Eye (tissue), 1 donor: ENCODE data around the gene GRWD1.

Experiments used
- DNase-seq: peaks from one replicate; pipeline ENCODE4 v3.0.0-alpha.2; 2015

The GRWD1 gene

DNA sequence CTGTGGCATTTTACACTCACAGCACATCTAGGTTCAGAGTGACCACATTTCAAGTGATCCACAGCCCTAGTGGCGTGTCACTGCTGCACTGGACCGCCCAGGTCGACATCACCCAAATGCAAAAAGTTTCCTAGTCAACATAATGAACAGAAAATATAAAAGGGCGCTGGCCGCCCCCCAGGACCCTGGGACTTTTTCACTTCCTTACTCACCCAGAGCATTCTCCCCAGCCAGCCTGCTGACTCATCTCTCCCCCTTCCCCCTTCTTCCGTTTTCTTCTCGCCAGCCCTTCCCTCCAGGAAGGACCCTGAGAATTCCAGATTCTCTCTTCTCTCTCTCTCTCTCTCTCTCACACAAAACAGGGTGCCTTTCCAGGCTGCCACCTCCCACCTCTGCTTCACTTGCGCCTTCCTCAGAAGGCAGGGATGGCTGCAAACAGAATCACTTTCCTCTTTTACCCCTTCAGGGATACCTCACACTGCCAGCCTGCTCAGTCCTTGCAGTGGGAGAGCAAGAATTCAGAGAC lies 21.0 kb upstream of the GRWD1 start:
- no peak for DNase-seq

DNA sequence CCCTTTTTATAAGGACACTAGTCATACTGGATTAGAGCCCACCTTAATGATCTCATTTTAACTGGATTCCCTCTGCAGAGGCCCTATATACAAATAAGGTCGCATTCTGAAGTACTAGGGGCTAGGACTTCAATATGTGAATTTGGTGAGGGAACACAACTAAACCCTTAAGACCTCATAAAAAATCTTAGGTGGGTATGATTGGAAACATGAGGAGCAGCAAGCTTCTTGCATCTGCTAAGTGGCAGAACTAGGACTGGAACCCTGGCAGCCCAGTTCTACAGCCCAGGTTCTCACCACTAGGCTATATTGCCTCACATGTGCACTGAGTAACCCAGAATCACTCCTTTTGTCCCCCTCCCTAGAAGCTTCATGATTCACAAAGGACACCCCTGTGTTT lies 17.1 kb upstream of the GRWD1 start:
- DNase-seq = no peak

DNA sequence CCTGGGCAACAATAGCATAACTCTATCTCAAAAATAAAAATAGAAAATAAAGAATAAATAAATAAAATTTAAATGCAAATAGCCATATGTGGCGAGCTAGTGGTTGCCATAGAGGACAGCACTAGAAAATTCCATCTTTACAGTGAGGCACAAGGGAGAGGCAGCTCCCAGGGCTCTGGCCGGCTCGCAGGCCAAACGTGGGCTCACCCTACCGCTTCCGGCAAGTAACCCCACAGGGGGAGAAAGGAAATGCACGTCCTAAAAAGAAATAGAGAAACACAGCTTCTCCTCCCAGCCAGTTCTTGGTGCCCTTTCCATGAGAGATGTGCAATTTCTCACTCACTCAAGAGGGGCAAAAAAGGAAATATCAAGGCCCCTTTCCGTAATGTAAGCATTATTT lies 12.4 kb upstream of the GRWD1 start:
- no peak for DNase-seq

DNA sequence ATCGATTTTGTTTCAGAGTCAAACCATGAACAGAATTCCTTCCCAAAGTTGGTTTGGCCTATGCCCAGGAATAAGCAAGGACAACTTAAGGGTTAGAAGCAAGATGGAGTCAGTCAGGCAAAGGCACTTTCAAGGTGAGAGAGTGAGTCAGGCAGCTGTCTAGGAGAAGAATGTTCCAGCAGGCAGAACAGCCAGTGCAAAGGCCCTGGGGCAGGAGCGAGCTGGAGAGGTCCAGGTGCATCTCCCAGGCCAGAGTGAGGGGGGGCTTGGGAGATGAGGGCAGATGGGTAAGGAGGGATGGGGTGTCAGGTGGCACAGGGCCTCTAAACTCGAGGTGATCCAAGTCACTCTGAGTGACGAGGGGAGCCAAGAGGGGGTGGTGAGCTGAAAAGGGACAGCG lies 9.2 kb upstream of the GRWD1 start:
- no peak for DNase-seq

DNA sequence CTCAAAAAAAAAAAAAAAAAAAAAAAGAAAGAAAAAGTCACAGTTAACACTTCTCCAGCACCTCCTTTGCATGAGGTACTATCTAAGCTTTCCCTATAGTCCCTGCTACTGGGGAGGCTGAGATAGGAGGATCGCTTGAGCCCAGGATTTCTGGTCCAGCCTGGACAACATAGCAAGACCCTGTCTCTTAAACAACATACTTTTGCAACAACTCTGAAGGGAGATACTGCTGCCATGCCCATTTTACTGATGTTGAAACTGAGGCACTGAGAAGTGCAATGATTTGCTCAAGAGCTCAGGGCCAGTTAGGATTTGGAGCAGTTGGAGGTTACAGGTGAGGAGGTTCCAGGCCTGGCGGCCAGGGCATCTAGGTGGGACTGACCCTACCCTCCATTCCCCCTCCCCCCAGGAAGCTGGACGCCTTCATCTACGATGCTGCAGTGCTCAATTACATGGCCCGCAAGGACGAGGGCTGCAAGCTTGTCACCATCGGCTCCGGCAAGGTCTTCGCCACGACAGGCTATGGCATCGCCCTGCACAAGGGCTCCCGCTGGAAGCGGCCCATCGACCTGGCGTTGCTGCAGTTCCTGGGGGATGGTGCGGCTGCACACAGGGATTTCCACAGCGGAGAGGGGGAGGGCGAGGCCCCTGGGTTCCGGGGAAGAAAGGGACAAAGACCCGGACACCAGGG lies 4.3 kb upstream of the GRWD1 start:
- no peak for DNase-seq

DNA sequence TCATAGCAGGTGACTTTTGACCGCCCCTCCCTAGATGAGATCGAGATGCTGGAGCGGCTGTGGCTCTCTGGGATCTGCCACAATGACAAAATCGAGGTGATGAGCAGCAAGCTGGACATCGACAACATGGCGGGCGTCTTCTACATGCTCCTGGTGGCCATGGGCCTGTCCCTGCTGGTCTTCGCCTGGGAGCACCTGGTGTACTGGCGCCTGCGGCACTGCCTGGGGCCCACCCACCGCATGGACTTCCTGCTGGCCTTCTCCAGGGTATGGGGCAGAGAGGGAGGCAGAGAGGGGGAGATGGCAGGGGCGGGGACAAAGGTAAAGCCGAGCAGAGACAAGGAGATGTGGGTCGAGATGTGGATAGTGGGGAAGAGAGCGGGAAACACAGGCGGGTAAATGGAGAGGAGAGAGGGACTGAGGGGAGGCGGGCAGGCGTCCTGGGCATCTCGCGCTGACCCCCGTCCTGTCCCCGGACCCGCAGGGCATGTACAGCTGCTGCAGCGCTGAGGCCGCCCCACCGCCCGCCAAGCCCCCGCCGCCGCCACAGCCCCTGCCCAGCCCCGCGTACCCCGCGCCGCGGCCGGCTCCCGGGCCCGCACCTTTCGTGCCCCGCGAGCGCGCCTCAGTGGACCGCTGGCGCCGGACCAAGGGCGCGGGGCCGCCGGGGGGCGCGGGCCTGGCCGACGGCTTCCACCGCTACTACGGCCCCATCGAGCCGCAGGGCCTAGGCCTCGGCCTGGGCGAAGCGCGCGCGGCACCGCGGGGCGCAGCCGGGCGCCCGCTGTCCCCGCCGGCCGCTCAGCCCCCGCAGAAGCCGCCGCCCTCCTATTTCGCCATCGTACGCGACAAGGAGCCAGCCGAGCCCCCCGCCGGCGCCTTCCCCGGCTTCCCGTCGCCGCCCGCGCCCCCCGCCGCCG lies 3.4 kb upstream of the GRWD1 start:
- peak; percentile 13 for DNase-seq

DNA sequence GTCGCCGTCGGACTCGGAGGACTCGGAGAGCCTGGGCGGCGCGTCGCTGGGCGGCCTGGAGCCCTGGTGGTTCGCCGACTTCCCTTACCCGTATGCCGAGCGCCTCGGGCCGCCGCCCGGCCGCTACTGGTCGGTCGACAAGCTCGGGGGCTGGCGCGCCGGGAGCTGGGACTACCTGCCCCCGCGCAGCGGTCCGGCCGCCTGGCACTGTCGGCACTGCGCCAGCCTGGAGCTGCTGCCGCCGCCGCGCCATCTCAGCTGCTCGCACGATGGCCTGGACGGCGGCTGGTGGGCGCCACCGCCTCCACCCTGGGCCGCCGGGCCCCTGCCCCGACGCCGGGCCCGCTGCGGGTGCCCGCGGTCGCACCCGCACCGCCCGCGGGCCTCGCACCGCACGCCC lies 2.5 kb upstream of the GRWD1 start:
- peak; percentile 26 for DNase-seq

DNA sequence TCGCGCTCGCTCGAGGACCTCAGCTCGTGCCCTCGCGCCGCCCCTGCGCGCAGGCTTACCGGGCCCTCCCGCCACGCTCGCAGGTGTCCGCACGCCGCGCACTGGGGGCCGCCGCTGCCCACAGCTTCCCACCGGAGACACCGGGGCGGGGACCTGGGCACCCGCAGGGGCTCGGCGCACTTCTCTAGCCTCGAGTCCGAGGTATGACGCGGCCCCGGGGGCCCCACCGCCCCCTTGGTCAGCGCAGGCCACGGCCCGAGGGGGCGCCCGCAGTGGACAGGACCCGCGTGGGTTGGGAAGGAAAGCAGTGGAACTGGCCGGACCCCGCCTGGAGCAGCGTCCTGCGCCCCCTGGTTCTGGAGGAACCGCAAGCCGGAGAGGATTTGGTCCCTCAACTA lies 2.1 kb upstream of the GRWD1 start:
- peak; percentile 41 for DNase-seq

DNA sequence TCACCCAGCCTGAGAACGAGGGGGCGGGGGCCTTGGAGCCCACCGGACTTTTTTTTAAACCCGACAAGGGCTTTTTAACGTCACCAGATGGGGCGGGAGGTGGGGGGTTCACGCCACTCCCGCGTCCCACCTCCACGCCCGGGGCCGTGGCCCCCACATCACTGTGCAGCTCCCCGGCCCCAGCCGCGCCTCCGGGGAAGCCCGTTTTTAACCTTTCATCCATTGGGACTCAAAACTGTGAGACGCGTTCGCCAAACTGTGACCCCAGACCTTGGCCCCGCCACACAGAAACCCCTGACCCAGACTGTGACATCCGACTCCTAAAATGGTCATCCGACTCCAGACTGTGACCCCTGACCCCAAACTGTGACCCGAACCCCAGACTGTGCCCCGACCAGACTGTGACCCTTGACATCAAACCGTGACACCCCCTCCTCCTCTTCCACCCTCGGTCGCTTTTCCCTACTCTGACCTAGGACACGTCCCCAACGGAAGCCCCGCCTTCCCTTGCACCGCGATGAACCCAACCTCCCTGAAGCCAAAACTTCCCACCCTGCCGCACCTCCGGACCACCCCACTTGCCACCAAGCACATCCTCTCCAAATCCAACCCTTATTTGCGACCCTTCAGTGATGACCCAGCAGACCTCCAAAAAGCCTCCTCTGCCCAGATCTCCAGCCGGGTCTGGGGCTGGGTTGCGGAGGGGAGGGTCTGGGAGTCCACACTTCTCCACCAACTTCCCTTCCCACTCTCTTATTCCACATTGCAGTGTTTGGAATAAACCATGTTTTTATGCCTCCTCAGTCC lies 1.5 kb upstream of the GRWD1 start:
- DNase-seq = no peak

DNA sequence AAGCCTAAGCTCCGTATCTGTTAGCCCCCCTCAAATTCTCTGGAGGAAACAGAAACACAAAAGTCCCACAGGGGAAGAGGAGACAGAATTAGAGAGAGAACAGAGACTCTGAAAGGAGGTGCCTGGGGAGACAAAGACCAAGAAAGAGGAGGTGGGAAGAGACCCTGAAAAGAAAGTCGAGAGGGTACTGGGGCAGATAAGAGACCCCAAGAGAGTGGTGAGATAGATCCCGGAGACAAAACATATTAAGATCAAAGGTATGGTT lies 915 bp upstream of the GRWD1 start:
- no peak for DNase-seq

DNA sequence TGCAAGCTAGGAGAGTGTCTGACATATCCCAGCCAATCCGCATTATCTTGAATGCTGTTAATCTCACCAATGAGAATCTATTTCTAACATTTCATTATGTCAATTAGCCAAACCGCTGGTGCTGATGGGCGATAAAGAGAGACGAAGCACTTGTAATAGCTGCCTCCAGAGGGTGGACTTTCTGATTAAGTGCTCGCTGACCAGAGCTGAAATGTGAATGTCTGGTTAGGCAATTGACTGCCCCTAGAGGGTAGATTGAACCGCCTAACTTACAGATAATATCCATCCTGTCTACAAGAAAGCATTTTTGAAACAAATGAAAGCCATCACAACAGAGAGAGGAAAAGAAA lies 552 bp upstream of the GRWD1 start:
- no peak for DNase-seq

DNA sequence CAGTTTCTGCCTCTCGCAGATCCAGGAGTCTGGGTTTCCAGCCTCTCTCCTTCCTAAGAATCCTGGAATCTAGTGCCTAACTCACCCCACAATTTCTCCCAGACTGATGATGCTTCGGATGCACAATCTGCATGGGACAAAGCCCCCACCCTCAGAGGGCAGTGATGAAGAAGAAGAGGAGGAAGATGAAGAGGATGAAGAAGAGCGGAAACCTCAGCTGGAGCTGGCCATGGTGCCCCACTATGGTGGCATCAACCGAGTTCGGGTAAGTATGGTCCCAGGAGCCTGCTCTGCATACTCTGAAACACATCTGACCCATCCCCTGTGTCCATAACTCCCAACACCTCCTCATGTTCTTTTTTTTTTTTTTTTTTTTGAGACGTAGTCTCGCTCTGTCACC lies 796 bp downstream of the GRWD1 start:
- no peak for DNase-seq

DNA sequence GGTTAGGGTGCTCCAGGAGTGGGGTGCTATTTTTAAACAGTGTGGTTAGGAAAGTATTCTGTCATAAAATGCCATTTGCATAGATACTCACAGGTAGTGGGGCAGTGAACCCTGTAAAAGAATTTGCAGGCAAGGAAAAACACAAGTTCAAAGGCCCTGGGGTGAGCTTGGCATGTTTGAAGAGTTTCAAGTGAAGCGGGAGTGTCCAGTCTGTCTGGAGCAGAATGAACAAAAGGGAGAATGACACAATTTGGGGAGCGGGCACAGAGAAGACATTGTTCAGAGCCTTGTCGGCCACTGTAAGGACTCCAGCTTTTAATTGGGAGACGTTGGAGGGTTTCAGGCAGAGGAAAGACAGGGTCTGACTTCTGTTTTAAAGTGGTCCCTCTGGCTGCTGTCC lies 2.8 kb downstream of the GRWD1 start:
- no peak for DNase-seq

DNA sequence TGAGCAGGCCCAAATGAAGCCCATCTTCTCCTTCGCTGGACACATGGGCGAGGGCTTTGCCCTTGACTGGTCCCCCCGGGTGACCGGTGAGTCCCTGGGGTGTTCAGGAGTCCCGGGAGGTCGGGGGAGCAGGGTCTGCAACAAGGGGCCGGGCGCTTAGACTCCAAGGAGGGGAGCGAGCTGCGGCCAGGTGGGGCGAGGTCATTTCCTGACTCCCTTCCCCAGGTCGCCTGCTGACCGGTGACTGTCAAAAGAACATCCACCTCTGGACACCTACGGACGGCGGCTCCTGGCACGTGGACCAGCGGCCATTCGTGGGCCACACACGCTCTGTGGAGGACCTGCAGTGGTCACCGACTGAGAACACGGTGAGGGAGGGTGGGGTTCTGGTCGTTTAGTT lies 4.7 kb downstream of the GRWD1 start:
- no peak for DNase-seq

DNA sequence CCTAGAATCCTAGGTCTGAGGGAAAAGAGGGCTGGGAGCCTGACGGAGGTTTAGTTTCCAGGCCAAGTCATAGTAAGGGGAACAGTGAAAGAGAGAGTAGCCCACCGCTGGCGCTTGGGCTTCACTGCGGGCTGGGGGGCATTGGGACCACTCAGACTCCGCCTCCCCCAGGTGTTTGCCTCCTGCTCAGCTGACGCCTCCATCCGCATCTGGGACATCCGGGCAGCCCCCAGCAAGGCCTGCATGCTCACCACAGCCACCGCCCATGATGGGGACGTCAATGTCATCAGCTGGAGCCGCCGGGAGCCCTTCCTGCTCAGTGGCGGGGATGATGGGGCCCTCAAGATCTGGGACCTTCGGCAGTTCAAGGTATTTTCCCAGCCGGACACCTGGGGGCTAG lies 5.1 kb downstream of the GRWD1 start:
- no peak for DNase-seq

DNA sequence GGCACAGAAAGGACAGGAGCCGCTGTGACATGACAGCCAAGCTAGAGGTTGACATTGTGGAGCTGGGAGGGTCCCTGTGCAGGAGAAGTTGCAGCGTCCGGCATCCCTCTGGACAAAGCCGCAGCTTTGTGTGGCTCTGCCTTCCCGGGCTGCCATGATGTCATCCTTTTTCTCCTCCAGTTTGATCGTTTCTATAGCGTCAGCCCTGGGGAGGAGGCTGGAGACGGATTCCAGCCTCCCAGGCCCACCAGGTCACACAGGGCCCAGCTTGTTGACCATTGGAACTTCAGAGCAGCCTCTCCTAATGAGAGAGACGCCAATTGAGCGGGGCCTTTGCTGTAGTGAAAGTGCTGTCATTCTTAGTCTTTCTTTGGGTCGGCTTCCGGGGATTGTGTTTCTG lies 5.8 kb downstream of the GRWD1 start:
- no peak for DNase-seq

DNA sequence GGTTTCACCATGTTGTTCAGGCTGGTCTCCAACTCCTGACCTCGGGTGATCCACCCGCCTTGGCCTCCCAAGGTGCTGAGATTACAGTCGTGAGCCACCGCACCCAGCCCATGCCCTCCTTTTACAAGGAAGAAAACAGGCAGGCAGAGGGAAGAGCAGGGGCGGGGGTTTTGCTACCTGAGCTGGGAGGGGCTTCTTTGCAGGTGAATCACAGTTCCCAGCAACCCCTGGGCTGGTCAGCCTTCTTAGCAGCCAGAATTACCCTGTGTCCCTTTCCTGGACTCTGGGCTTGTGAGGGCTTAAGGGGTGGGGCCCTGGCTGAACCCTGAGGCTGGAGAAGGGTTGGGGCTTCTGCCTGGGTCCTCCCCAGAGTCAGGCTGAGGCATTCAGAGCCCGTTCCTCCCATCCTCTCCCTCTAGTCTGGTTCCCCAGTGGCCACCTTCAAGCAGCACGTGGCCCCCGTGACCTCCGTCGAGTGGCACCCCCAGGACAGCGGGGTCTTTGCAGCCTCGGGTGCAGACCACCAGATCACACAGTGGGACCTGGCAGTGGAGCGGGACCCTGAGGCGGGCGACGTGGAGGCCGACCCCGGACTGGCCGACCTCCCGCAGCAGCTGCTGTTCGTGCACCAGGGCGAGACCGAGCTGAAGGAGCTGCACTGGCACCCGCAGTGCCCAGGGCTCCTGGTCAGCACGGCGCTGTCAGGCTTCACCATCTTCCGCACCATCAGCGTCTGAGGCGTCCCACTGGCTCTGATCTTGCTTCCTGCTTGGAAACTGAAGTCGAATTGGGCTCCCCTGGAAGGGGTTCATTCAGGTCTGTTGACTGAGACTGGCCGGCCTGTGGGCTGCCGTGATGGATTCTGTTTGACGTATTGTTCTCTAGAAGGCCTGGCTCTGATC lies 6.8 kb downstream of the GRWD1 start:
- DNase-seq = no peak

DNA sequence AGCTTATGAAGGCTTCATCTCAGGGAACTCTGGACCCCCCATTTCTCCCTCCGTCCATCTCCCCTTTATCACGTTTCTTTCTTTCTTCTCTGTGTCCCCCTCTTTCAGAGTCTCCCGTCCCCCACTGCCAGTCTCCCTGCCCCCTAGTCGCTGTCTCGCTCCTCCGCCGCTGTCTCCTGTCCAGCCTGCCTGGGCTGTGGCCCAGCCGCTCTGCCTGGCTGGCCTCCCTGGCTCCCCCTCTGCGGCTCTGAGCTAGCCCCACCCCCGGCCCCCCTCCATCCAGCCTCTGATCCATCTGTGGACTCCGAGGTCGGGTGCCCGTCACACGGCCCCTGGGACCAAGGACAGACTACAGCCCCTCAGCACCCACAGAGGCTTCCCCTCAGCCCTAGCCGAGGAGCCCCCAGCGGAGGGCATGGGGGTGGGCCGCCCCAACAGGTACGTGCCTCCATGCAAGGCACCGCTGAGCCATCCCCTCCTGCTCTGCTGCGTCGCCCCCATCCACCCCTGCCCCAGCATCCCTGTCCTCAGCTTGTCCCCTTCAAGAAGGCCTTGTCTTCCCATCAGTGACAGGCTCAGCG lies 8.5 kb downstream of the GRWD1 start:
- DNase-seq = no peak

DNA sequence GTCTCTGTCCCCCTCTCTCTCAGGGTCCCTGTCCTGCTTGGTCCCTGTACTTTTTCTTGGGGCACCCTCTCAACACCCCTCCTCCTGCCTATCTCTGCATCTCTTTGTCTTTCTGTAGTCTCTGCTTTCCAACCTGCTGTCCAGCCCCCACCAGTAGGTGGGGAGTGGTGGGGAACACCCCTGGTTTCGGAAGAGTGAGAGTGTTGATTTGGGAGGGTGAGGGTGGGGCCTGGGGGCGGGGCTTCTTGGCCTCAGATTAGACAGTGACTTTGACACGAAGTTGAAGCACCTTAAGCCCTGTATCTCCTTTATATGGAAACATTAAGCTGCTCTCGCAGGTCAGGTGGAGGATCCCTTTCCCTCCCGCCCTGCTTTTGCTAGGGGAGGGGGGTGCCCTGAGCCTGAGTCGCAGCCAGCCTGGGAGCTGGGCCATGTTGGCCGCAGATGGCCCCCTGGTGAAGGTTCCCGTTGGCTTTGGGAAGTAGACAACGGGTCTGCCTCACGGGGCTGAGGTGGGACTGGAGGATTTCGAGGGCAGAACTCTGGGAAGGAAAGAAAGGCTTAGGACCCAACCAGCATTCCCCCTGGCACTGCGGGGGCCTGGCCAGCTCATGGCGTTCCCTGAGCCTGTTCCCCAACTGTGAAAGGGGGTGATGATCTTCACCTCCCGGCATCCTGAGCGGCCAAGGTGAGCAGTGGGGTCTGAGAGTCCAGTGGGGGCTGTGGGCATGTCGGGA lies 9.6 kb downstream of the GRWD1 start, which contains the start of gene KCNJ14:
KCNJ14 (plus strand) TSS at position 404 of the 737 bp plus-strand sequence. CDS start 6,151 bp downstream, outside the sequence.
- no peak for DNase-seq

DNA sequence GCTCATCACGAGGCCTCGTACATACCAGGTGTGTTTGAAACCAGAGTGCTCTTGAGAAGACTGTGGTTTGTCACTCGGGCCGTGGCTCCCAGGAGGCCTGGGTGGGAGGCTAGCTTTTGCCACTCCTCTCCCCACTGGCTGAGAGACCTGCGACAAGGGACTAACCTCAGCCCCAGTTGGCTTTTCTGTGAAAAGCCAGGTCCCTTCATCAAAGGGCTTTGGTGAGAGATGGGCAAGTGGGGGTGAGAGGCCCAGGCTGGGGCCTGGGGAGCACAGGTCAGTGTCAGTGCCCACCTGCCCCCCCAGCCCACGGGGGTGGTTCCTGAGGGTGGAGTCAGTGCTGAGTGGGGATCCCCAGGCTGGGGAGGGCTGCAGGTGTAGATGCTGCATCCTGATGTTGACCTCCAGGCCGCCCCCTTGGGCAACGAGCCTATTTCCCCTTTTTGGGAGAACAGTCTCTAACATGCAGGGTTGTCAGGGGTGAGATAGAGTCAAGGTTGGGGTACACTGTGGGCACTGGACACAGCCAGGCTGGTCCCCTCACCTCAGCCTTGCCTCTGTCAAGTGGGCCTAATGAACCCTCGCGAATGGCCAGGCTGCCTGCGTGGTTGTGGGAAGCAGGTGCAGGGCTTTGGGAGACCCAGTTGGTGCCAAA lies 10.3 kb downstream of the GRWD1 start:
- DNase-seq = no peak

DNA sequence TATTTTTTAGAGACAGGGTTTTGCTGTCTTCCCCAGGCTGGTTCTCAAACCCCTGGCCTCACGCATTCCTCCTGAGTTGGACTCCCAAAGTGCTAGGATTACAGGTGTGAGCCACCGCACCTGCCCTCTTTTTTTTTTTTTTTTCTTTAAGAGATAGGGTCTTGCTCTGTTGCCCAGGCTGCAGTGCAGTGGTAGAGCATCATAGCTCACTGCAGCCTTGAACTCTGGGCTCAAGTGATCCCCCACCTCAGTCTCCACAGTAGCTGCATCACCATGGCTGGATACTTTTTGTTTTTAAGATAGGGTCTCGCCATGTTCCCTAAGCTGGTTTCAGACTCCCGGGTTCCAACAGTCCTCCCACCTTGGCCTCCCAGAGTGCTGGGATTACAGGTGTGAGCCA lies 11.1 kb downstream of the GRWD1 start:
- DNase-seq = no peak
